Subcutaneous abdominal adipose tissue (tissue), 5 donors: ENCODE results near the gene KIAA1958.
A peak's percentile ranks its signal among the peaks of the same experiment; 100 is the strongest.

Experiments used
- H3K27ac ChIP-seq: one replicate; pipeline ENCODE4 v1.7.0; 2013; ENCODE audit warnings: low read depth, mild to moderate bottlenecking, inconsistent platforms, low read length, moderate library complexity
- H3K27me3 ChIP-seq, 5 donors: one replicate each; pipeline ENCODE4 v1.7.0; 2013; ENCODE audit warnings: low read length in 5 of 5, inconsistent platforms in 1 of 5; ENCODE audit not compliant: control insufficient read depth in 5 of 5, insufficient read depth in 4 of 5
- H3K36me3 ChIP-seq, 5 donors: one replicate each; pipeline ENCODE4 v1.7.0; 2013; ENCODE audit warnings: low read length in 5 of 5; ENCODE audit not compliant: control insufficient read depth in 5 of 5, insufficient read depth in 5 of 5
- H3K4me1 ChIP-seq, 5 donors: one replicate each; pipeline ENCODE4 v1.7.0; 2013; ENCODE audit warnings: low read length in 5 of 5, mild to moderate bottlenecking in 3 of 5, moderate library complexity in 1 of 5; ENCODE audit not compliant: control insufficient read depth in 5 of 5, insufficient read depth in 5 of 5
- H3K4me3 ChIP-seq, 5 donors: one replicate each; pipeline ENCODE4 v1.7.0; 2013; ENCODE audit warnings: low read length in 5 of 5, low read depth in 1 of 5
- H3K9ac ChIP-seq, 5 donors: one replicate each; pipeline ENCODE4 v1.7.0; 2013; ENCODE audit warnings: low read length in 5 of 5, mild to moderate bottlenecking in 4 of 5, moderate library complexity in 3 of 5
- H3K9me3 ChIP-seq, 5 donors: one replicate each; pipeline ENCODE4 v1.7.0; 2013; ENCODE audit warnings: low read length in 5 of 5; ENCODE audit not compliant: control insufficient read depth in 5 of 5
- donor health status: healthy.
- donor health status: healthy.
- donor health status: healthy.
- donor health status: healthy.
- donor health status: healthy.

KIAA1958 gene

DNA sequence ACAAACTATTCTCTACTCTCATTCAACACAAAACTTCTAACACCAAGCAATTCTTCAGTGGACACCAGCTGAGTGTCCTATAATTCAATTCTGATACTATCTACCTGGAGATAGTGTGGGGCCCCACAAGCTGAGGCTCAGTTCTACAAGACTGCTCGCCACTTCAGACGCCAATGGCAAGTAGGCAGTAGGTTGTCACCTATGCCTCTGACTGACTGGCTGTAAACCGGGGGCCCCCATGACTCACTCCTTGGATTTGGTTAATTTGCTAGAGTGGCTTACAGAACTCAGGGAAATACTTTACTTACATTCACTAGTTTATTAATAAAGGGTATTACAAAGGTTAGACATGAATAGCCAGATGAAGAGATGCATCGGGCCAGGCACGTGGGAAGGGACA, 209.8 kb downstream of the KIAA1958 start:
- Histone ChIP-seq H3K4me1 (peaks cover 0 to 9% (median 0%) of the 10 kb centered on the region in 5 donors), H3K36me3 (peaks cover 12 to 30% (median 17%) of the 10 kb centered on the region in 5 donors)

DNA sequence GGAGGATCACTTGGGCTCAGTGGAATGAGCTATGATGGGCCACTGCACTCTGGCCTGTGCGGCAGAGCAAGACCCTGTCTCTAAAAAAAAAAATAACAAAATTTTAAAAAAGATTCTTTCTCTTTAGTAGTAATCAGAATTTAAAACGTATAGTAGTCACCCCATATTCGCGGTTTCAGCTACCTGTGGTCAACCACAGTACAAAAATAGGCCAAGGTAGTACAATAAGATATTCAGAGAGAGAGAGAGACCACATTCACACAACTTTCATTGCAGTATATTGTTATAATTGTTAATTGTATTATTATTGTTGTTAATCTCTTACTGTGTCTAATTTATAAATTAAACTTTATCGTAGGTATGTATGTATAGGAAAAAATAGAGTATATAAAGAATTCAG, 212.6 kb downstream of the KIAA1958 start:
- peaks cover 5 to 19% (median 12%) of the 10 kb centered on the region in 5 donors for H3K36me3 ChIP-seq
- H3K27ac ChIP-seq: no peak overlapping the region
- H3K9me3 ChIP-seq: no peaks in the 10 kb centered on the region
- H3K27me3 ChIP-seq: no peaks in the 10 kb centered on the region
- no peak overlapping the region for H3K9ac ChIP-seq
- H3K4me1 ChIP-seq: peaks cover 0 to 15% (median 0%) of the 10 kb centered on the region in 5 donors
- no peak overlapping the region for H3K4me3 ChIP-seq

More for the DNA sequence above, 209.8 kb downstream of the KIAA1958 start:
- Histone ChIP-seq H3K4me3 (no peak overlapping the region), H3K27me3 (no peaks in the 10 kb centered on the region), H3K27ac (no peak overlapping the region), H3K9me3 (no peaks in the 10 kb centered on the region), H3K9ac (no peak overlapping the region)

DNA sequence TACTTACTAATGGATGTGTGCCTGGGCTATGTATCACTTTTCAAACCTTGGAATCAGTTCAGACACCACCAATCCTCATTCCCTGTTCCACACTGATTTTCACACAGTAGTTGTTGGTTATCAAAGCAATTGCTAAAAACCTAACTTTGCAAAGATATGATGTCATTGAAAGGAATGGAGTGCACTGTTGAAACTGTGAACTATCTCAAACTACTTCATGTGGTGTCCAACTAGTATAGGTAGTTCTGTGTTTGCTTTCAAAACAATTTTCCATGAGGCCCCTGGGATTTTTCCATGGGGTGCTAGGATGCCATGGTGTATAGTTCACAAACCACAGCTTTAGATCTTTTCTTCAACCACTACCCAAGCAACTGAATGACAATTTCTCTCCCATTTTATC, 213.5 kb downstream of the KIAA1958 start:
- no peak overlapping the region for H3K9ac ChIP-seq
- H3K27ac ChIP-seq: no peak overlapping the region
- H3K27me3 ChIP-seq: no peaks in the 10 kb centered on the region
- H3K4me1 ChIP-seq: peaks cover 0 to 15% (median 0%) of the 10 kb centered on the region in 5 donors
- no peaks in the 10 kb centered on the region for H3K9me3 ChIP-seq
- peaks cover 5 to 19% (median 12%) of the 10 kb centered on the region in 5 donors for H3K36me3 ChIP-seq
- no peak overlapping the region for H3K4me3 ChIP-seq

DNA sequence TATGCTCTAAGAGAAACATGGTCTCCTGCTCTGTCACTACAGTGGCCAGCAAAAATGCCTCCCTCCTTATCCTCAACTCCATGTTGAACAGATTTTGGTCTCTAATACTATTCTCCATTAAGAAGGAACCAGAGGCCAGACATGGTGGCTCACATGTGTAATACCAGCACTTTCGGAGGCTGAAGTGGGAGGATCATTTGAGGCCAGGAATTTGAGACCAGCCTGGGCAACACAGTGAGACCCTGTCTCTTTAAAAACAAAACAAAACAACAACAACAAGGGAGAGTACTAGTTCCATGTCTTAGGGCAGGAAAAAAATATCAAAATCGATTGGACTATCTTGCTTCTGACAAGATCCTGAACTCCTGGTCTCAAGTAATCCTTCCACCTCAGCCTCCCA, 216.7 kb downstream of the KIAA1958 start:
- Histone ChIP-seq H3K36me3 (peaks cover 0 to 6% (median 3%) of the 10 kb centered on the region in 5 donors), H3K4me3 (no peak overlapping the region), H3K9me3 (no peaks in the 10 kb centered on the region), H3K27ac (no peak overlapping the region), H3K9ac (no peak overlapping the region), H3K4me1 (peaks cover 0 to 22% (median 6%) of the 10 kb centered on the region in 5 donors), H3K27me3 (no peaks in the 10 kb centered on the region)

DNA sequence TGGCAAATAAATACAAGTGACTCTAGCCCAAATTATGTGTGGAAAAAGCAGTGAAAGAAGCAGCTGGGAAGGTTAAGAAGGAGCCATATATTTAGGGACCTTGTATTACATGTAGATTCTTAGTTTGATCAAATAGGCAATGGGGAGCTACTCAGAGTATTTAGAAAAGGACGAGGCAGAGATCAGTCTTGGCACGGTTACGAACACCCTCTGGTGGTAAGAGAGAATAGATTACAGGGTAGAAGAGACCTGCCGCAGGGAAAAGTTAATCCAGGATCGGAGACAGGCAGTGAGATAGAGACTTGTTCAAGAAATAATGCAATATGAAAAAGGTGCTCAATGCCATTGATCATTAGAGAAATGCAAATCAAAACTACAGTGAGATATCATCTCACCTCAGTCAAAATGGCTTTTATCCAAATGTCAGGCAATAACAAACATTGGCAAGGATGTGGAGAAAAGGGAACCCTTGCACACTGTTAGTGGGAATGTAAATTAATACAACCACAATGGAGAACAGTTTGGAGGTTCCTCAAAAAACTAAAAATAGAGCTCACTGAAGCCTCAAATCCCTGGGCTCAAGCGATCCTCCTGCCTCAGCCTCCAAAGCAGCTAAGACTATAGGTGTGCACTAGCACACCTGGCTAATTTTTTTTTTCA, 219.3 kb downstream of the KIAA1958 start:
- peaks cover 0 to 22% (median 6%) of the 10 kb centered on the region in 5 donors for H3K4me1 ChIP-seq
- H3K27ac ChIP-seq: no peak overlapping the region
- no peak overlapping the region for H3K9ac ChIP-seq
- peaks cover 0 to 8% (median 3%) of the 10 kb centered on the region in 5 donors for H3K36me3 ChIP-seq
- H3K27me3 ChIP-seq: no peaks in the 10 kb centered on the region
- no peak overlapping the region for H3K4me3 ChIP-seq
- no peaks in the 10 kb centered on the region for H3K9me3 ChIP-seq

DNA sequence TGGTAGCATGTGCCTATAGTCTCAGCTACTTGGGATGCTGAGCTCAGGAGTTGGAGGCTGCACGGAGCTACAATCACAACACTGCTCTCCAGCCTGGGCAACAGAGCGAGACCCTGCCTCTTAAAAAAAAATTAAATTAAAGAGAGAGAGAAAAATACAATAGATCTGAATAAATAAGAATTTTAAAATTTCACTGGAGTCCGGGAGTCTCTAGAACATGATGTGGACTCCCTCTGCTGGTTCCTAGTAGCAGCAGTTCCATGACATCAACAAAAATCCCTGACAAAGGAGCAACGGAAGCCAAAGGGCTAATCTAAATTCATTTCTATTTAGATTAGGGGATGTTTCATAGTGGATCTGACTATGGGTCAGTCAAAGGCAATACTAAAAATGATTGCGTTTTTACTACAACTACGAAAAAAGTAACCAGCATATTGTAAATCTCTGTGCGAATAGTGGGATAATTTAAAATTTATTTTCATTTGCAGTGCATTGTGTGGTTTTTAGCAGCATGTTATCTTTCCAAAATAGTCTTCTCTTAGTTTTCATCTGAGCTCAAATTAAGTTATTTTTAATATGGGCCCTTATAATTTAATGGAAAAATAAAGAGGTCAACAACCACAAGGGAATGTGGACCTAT, 224.5 kb downstream of the KIAA1958 start:
- Histone ChIP-seq H3K36me3 (peaks cover 3 to 14% (median 5%) of the 10 kb centered on the region in 5 donors), H3K4me1 (no peaks in the 10 kb centered on the region), H3K27ac (no peak overlapping the region), H3K4me3 (no peak overlapping the region), H3K9ac (no peak overlapping the region), H3K9me3 (peaks cover 0 to 4% (median 0%) of the 10 kb centered on the region in 5 donors), H3K27me3 (no peaks in the 10 kb centered on the region)

DNA sequence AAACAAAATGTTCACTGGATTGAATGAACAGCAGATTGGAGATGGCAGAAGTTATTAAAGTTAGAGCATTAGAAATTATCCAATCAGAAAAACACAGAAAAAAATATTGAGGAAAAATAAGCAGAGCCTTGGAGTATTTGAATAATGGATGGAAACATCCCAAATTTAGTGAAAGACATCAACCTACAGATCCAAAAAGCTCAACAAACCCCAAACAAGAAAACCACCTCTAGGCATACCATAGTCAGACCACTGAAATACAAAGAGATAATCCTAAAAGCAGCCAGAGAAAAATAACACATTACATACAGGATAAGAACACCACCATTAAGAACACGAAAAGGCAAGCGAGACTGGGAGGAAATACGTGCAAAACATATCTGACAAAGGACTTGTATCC, 226.1 kb downstream of the KIAA1958 start:
- Histone ChIP-seq H3K9ac (no peak overlapping the region), H3K4me3 (no peak overlapping the region), H3K27me3 (no peaks in the 10 kb centered on the region), H3K4me1 (peaks cover 3 to 9% (median 8%) of the 10 kb centered on the region in 5 donors), H3K9me3 (peaks cover 0 to 4% (median 0%) of the 10 kb centered on the region in 5 donors), H3K27ac (no peak overlapping the region), H3K36me3 (peaks cover 3 to 14% (median 5%) of the 10 kb centered on the region in 5 donors)

DNA sequence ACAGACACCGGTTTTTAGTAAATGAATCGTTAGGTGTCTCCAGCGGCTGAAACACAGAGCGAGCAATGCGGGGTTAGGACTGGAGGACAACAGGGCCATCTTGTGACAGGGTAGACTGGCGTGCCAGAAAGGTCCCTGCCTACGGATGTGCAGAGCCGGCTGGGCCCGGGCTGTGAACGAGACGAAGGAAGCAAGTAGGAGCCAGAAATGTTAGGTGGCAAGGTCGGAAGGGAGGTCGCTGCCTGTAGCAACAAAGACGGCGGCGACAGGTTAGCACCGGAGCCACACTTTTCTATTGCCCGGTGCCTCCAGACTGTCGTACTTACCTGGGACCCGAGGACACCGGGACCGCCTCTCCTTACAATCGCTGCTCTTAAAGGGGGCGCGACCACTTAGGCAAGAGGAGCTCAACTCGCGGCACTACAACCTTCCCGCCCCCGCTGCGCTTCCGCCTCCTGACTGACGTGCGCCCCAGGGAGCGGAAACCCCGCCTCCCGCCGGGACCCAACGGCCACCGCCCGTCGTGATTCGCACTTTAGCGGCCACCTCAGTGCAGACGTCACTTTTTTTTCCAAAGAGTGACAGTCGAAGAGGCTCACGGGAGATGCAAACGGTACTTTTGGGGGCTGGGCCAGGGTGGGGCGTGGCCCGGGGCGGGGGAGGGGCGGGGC, 231.2 kb downstream of the KIAA1958 start, which contains the start of gene INIP:
INIP (minus strand) TSS at position 457 of the 671 bp plus-strand sequence. CDS start 1,632 bp downstream, outside the sequence.
- peak within 1 kb of the TSS; percentile 91 for H3K27ac ChIP-seq
- peak within 1 kb of the TSS; percentile 93 to 99 (median 96) for H3K4me3 ChIP-seq
- peaks cover 0 to 4% (median 3%) of the 10 kb centered on the region in 5 donors for H3K36me3 ChIP-seq
- no peaks in the 10 kb centered on the region for H3K9me3 ChIP-seq
- H3K9ac ChIP-seq: peak within 1 kb of the TSS; percentile 79 to 93 (median 89)
- peaks cover 3 to 25% (median 11%) of the 10 kb centered on the region in 5 donors for H3K4me1 ChIP-seq
- no peaks in the 10 kb centered on the region for H3K27me3 ChIP-seq
